ENCODE results near the gene STEAP2.
"Not testable (repeated sequence)": the region's sequence is repeated elsewhere in the genome, so short reads cannot be mapped to it uniquely, and the experiment has no call there.

STEAP2 gene

GRCh38 chr7:90211391-90212148, at the start of gene STEAP2:
Gene STEAP2, plus strand, starts transcription at chr7:90211740. Its CDS starts 13,343 bp downstream, at chr7:90225083.
- peak; percentile 82 for DNase-seq

DNA sequence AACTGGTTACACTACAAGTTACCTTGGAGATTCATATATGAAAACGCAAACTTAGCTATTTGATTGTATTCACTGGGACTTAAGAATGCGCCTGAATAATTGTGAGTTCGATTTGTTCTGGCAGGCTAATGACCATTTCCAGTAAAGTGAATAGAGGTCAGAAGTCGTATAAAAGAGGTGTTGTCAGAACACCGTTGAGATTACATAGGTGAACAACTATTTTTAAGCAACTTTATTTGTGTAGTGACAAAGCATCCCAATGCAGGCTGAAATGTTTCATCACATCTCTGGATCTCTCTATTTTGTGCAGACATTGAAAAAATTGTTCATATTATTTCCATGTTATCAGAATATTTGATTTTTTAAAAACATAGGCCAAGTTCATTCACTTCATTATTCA, 48.0 kb upstream of the STEAP2 start:
- DNase-seq, result no peak

DNA sequence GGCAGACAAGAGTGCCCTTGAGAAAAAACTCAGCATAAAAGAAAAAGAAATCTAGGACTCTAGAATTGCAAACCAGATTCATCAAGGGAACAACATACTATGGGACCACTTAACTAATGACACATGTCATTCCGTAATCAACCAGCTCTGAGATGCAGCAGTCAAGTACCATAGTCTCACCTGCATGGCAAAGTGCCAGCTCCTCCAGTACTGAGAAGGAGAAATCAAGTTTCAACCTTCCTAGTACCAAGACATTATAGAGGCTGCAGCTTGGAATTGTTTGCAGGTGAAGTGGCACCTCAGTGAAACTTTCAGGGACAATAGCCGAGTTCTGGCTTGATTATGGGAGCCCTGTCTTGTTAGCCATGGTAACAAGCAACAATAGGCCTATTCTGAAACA, 45.8 kb upstream of the STEAP2 start:
- no peak for DNase-seq

GRCh38 chr7:90166153-90166552, 45.4 kb upstream of the STEAP2 start:
- DNase-seq, result no peak

GRCh38 chr7:90167361-90167760, 44.2 kb upstream of the STEAP2 start:
- no peak for DNase-seq

DNA sequence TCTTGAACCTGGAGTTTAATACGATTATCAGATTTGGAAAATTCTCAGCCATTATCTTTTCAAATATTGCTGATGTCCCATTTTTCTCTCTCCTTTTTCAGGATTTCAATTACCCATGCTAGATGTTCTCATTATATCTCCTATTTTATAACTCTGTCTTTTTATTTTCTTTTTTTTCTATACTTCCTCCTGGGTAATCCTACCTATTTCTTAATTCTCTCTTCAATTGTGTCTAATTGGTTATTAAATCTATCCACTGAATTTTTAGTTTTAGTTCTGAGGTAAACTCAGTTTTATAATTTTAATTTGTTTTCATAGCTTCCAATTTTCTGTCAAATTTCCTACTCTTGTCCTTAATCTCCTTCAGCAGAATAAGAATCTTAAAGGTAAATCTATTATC, 41.6 kb upstream of the STEAP2 start:
- DNase-seq, result no peak

DNA sequence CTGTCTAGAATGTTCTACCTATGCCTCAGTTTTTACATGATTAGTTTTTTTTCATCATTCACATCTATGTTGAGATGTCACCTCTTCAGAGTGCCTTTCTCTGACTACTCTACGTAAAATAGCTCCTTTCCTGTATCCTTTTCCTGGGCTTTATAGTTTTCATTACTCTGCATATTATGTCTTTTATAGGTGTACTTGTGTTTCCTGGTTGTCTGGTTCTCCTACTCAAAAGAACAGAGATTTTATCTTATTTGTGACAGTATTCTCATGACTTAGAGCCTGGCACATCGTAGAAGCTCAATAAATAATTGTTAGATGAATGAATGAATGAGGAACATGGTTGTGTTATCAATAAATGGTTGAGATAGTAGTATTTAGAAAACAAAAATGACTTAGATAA, 39.4 kb upstream of the STEAP2 start:
- DNase-seq, result no peak

- DNase-seq, result no peak
Observed at GRCh38 chr7:90172624-90173023, 38.9 kb upstream of the STEAP2 start.

- no peak for DNase-seq
Observed at GRCh38 chr7:90173127-90173844, 38.3 kb upstream of the STEAP2 start.

- no peak for DNase-seq
Observed at GRCh38 chr7:90175667-90176066, 35.9 kb upstream of the STEAP2 start.

- no peak for DNase-seq
Observed at GRCh38 chr7:90176195-90176594, 35.3 kb upstream of the STEAP2 start.

DNA sequence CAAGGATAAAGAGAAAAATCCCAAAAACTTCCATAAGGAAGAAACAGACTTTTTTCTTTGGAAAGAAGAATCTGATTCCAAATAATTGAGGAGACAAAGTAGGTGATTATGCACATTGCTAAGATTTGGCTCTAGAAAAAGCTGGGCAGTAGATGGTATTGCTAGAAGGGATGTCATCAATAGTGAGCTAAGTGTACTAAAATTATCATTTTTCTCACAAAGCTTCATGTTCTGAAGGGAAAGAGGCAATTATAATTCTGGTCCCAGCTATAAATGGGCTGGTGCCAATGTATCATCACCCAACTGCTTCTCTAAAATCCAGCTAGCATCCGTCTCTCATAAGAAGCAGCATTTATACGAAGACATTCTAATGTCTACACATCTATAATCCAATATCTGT, 33.4 kb upstream of the STEAP2 start:
- no peak for DNase-seq

DNA sequence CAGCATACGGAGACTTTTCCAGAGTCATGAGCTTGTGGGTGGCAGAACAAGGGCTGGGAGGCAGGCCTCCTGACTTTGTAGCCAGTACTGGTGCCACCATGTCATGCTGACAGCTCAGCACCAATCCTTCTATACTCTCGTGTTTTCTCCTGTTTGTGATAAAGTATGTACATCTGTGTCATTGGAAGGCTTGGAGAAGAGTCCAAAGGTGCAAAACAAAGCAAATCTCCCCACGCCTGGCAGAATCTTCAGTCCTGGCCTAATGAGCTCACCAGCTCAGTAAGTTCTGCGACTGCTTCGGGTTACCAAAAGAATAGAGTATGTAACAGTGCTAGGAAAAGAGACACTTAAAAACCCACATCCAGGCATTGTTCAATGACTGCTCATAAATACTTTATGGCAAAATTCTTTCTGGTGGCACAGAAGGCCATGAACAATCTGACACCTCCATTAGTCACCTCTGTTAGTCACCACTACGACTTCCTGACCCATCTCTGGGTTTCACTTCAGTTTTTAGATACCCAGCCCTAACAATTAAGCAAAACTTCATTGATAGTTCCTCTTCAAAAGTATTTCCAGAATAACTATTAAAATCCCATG, 32.8 kb upstream of the STEAP2 start:
- DNase-seq, result no peak

- no peak for DNase-seq
Observed at GRCh38 chr7:90180011-90180585, 31.4 kb upstream of the STEAP2 start.

- DNase-seq, result no peak
Observed at GRCh38 chr7:90180649-90181048, 30.9 kb upstream of the STEAP2 start.

- DNase-seq, result no peak
Observed at GRCh38 chr7:90181485-90181884, 30.1 kb upstream of the STEAP2 start.

GRCh38 chr7:90186290-90186689, 25.2 kb upstream of the STEAP2 start:
- not testable (repeated sequence) for DNase-seq

- DNase-seq, result no peak
Observed at GRCh38 chr7:90187507-90188050, 24.0 kb upstream of the STEAP2 start.

DNA sequence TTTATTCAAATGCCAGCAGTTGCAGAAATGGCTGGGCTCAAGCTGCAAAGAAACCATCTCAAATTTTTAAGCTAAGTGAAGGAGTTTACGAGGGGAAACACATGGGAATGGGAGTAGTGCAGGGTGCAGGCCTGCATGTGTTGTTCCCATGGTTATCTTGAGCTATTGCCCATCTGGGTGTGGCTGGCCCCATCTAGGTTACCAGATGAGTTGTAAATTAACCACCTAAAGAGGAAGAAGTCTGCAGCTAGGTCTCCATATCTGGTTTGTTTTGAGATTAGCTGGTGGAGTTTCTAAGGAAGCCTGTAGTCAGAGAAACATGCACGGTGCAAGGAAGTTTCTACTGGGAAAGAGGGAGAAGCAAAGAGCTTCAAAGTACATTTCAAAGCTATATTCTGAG, 23.3 kb upstream of the STEAP2 start:
- DNase-seq, result no peak

GRCh38 chr7:90190995-90191394, 20.5 kb upstream of the STEAP2 start:
- no peak for DNase-seq

DNA sequence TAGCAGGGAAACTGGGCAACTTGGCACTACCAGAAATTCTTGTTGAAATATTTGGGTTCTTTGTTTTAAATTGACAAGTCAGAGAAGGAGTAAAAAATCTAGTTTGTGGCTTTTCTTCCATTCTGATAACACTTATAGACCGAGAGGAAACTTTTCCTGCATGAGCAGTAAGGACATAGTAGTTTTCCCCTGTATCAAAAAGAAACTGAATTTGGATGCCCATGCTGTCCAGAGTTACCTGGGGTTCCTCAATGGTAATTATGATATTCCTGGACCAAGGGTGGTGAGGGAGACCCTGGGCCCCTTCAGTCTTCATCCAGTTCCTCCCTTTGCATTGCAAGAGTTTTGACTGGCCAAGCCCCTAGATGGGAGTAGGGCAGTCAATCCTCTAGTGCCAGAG, 19.9 kb upstream of the STEAP2 start:
- DNase-seq, result no peak

GRCh38 chr7:90192876-90193750, 18.4 kb upstream of the STEAP2 start:
- no peak for DNase-seq

Data from NCI-H2171 treated with DMSO at 0.1 percent for 48 hours (cell line).